Tibial artery (tissue), 4 donors: ENCODE measurements around the gene C18orf54.

Experiments used
- DNase-seq, 2 donors: peaks; one replicate each; pipeline ENCODE4 v3.0.0-alpha.2; 2019
- H3K27ac ChIP-seq, 2 donors: fragments of 200-600 bp; sonication (generic) in 1 of 2; 1 replicate in 1 of 2; 2 replicates in 1 of 2; pipeline ENCODE4 v1.5.1; 2018 to 2019; ENCODE audit warnings: mild to moderate bottlenecking in 1 of 2
- H3K27me3 ChIP-seq, 2 donors: fragments of 200-600 bp; sonication (generic) in 1 of 2; one replicate each; pipeline versions ENCODE4 v1.5.1 to v1.6.0; 2016 to 2019
- H3K36me3 ChIP-seq, 3 donors: fragments of 200-600 bp; sonication (generic) in 2 of 3; one replicate each; pipeline ENCODE4 v1.5.1; 2016 to 2019; ENCODE audit warnings: mild to moderate bottlenecking in 2 of 3
- H3K4me1 ChIP-seq, 4 donors: fragments of 200-600 bp; sonication (generic) in 2 of 4; 1 replicate in 3 of 4; 2 replicates in 1 of 4; pipeline ENCODE4 v1.5.1; 2016 to 2019
- H3K4me3 ChIP-seq, 2 donors: fragments of 200-600 bp; sonication (generic) in 1 of 2; 1 replicate in 1 of 2; 2 replicates in 1 of 2; pipeline ENCODE4 v1.5.1; 2018 to 2019; ENCODE audit warnings: mild to moderate bottlenecking in 2 of 2
- H3K9me3 ChIP-seq, 3 donors: fragments of 200-600 bp; sonication (generic) in 1 of 3; one replicate each; pipeline ENCODE4 v1.5.1; 2016 to 2019
- CTCF ChIP-seq, 2 experiments: fragments of 200-600 bp in 1 of 2; fragments of 450-650 bp in 1 of 2; IDR thresholded peaks; one replicate each; pipeline ENCODE4 v1.5.1; 2017 to 2019; ENCODE audit warnings: antibody characterized with exemption in 2 of 2, mild to moderate bottlenecking in 1 of 2, moderate library complexity in 1 of 2
- intact Hi-C: fragments of 100-400 bp; cut with DNase I; formaldehyde crosslinking; loops from one replicate; pipeline ENCODE4 v1.15.0; 2023; ENCODE audit warnings: low total_unique reads

Gene C18orf54

GRCh38 chr18:54396760-54397159, 39.1 kb downstream of the C18orf54 start:
- intact Hi-C loops: no loop called here

GRCh38 chr18:54405290-54405689, 47.6 kb downstream of the C18orf54 start:
- no peak overlapping the region for H3K27ac ChIP-seq
- no peaks in the 10 kb centered on the region for H3K4me1 ChIP-seq
- no peak overlapping the region for H3K4me3 ChIP-seq
- no peaks in the 10 kb centered on the region for H3K36me3 ChIP-seq
- intact Hi-C loops: no loop called here
- H3K27me3 ChIP-seq: no peaks in the 10 kb centered on the region
- no peak for TF ChIP-seq CTCF (IDR thresholded peaks at IDR 0.05)
- H3K9me3 ChIP-seq: no peaks in the 10 kb centered on the region
- no peak for DNase-seq

More at GRCh38 chr18:54396760-54397159, 39.1 kb downstream of the C18orf54 start:
- Histone ChIP-seq H3K4me3 (no peak overlapping the region), H3K36me3 (no peaks in the 10 kb centered on the region), H3K27me3 (no peaks in the 10 kb centered on the region), H3K9me3 (no peaks in the 10 kb centered on the region), H3K4me1 (no peaks in the 10 kb centered on the region), H3K27ac (no peak overlapping the region)
- DNase-seq: no peak
- no peak for TF ChIP-seq CTCF (IDR thresholded peaks at IDR 0.05)

- intact Hi-C loops: no loop called here
- Histone ChIP-seq H3K27me3 (no peaks in the 10 kb centered on the region), H3K4me3 (no peak overlapping the region), H3K4me1 (no peaks in the 10 kb centered on the region), H3K27ac (no peak overlapping the region), H3K9me3 (no peaks in the 10 kb centered on the region), H3K36me3 (no peaks in the 10 kb centered on the region)
- DNase-seq: no peak
- TF ChIP-seq CTCF (IDR thresholded peaks at IDR 0.05): no peak
Measured at GRCh38 chr18:54411781-54412180, 54.1 kb downstream of the C18orf54 start.

- no peak for TF ChIP-seq CTCF (IDR thresholded peaks at IDR 0.05)
- Histone ChIP-seq H3K4me1 (no peaks in the 10 kb centered on the region), H3K27me3 (no peaks in the 10 kb centered on the region), H3K9me3 (no peaks in the 10 kb centered on the region), H3K36me3 (no peaks in the 10 kb centered on the region), H3K27ac (no peak overlapping the region), H3K4me3 (no peak overlapping the region)
- no peak for DNase-seq
- intact Hi-C loops: no loop called here
Measured at GRCh38 chr18:54415086-54415485, 57.4 kb downstream of the C18orf54 start.

GRCh38 chr18:54416436-54416835, 58.7 kb downstream of the C18orf54 start:
- no peaks in the 10 kb centered on the region for H3K9me3 ChIP-seq
- no peak for TF ChIP-seq CTCF (IDR thresholded peaks at IDR 0.05)
- intact Hi-C loops: no loop called here
- no peaks in the 10 kb centered on the region for H3K4me1 ChIP-seq
- no peak for DNase-seq
- no peaks in the 10 kb centered on the region for H3K36me3 ChIP-seq
- H3K4me3 ChIP-seq: no peak overlapping the region
- no peak overlapping the region for H3K27ac ChIP-seq
- H3K27me3 ChIP-seq: no peaks in the 10 kb centered on the region

GRCh38 chr18:54423831-54424230, 66.1 kb downstream of the C18orf54 start:
- H3K4me3 ChIP-seq: no peak overlapping the region

More at GRCh38 chr18:54423831-54424230, 66.1 kb downstream of the C18orf54 start:
- DNase-seq: no peak
- H3K27ac ChIP-seq: no peak overlapping the region
- H3K27me3 ChIP-seq: no peaks in the 10 kb centered on the region
- no peaks in the 10 kb centered on the region for H3K36me3 ChIP-seq
- no peaks in the 10 kb centered on the region for H3K4me1 ChIP-seq
- no peaks in the 10 kb centered on the region for H3K9me3 ChIP-seq
- no peak for TF ChIP-seq CTCF (IDR thresholded peaks at IDR 0.05)
- intact Hi-C loops: no loop called here
